Lung (tissue), 12 donors: ENCODE data around the gene MORF4L2. TPM values are rescaled to one million over a fixed set of nuclear protein-coding genes. Genes with fewer than 3 reads are reported as not detected.

Experiments
- ATAC-seq: fragments of 200-7000 bp; cut with Tn5 transposase; one replicate; pipeline ENCODE4 v1.9.1; 2020; ENCODE audit warnings: moderate number of reproducible peaks; ENCODE audit not compliant: insufficient read depth, low FRiP score
- DNase-seq, 3 donors: peaks; one replicate each; pipeline ENCODE4 v3.0.0-alpha.2; 2013 to 2017
- H3K27ac ChIP-seq, 2 donors: one replicate each; pipeline ENCODE4 v1.5.1; 2013; ENCODE audit warnings: mild to moderate bottlenecking in 2 of 2, moderate library complexity in 2 of 2, control low read depth in 1 of 2, inconsistent platforms in 1 of 2, low read depth in 1 of 2, low read length in 1 of 2
- H3K27me3 ChIP-seq, 3 donors: one replicate each; pipeline ENCODE4 v1.5.1; 2013; ENCODE audit warnings: low read length in 2 of 3; ENCODE audit not compliant: control insufficient read depth in 3 of 3, insufficient read depth in 3 of 3
- H3K36me3 ChIP-seq, 4 donors: one replicate each; pipeline ENCODE4 v1.5.1; 2013; ENCODE audit warnings: low read length in 4 of 4, mild to moderate bottlenecking in 1 of 4, moderate library complexity in 1 of 4; ENCODE audit not compliant: control insufficient read depth in 4 of 4, insufficient read depth in 4 of 4
- H3K4me1 ChIP-seq, 5 donors: one replicate each; pipeline ENCODE4 v1.5.1; 2013; ENCODE audit warnings: low read length in 5 of 5, mild to moderate bottlenecking in 2 of 5, moderate library complexity in 1 of 5; ENCODE audit not compliant: control insufficient read depth in 5 of 5, insufficient read depth in 5 of 5
- H3K4me3 ChIP-seq: one replicate; pipeline ENCODE4 v1.5.1; 2013; ENCODE audit warnings: mild to moderate bottlenecking, control low read depth, moderate library complexity
- H3K9ac ChIP-seq, 2 donors: one replicate each; pipeline ENCODE4 v1.5.1; 2013; ENCODE audit warnings: low read length in 2 of 2, control low read depth in 1 of 2; ENCODE audit not compliant: insufficient read depth in 1 of 2
- H3K9me3 ChIP-seq, 4 donors: one replicate each; pipeline ENCODE4 v1.5.1; 2013; ENCODE audit warnings: low read length in 3 of 4, mild to moderate bottlenecking in 1 of 4, moderate library complexity in 1 of 4; ENCODE audit not compliant: control insufficient read depth in 4 of 4, insufficient read depth in 3 of 4
- CTCF ChIP-seq: IDR thresholded peaks from 2 replicates; pipeline ENCODE4 v1.5.1; 2012; ENCODE audit warnings: mild to moderate bottlenecking; ENCODE audit errors: control extremely low read depth, extremely low read depth
- WGBS, 2 donors: extraction: QIAGEN DNeasy Blood & Tissue Kit; methylation state at CpG; one replicate each; pipeline ENCODE4 v1.1.7; 2013; 5-methylcytosine and 5-hydroxymethylcytosine counted together
- polyA plus RNA-seq, 2 donors: library from polyadenylated mRNA; stranded (reverse); fragments of 200-250 nt; gene quantifications; one replicate each; pipeline ENCODE4 v1.2.1, GENCODE V29; 2013
- total RNA-seq, 2 donors: library from RNA; depleted of rRNA in 1 of 2; stranded (reverse); fragments of >200 nt in 1 of 2; gene quantifications; one replicate each; pipeline ENCODE4 v1.2.1, GENCODE V29; 2014 to 2021
- donor health status: control.
- donor health status: control.
- donor health status: Bipolar disorder and iron deficiency.
- donor health status: healthy.
- donor health status: DM: yes; HTN: yes; CAD: no.

The MORF4L2 gene
- total and polyA plus RNA-seq, 4 donors, result 180 to 321 (median 250) TPM

GRCh38 chrX:103729015-103729414 is 42.5 kb upstream of the MORF4L2 start:
- Histone ChIP-seq H3K9ac (no peak overlapping the region), H3K9me3 (no peaks in the 10 kb centered on the region), H3K4me3 (no peak overlapping the region), H3K27me3 (peaks cover 6 to 45% (median 15%) of the 10 kb centered on the region in 3 donors), H3K27ac (no peak overlapping the region), H3K36me3 (no peaks in the 10 kb centered on the region), H3K4me1 (peaks cover 0 to 4% (median 0%) of the 10 kb centered on the region in 5 donors)
- TF ChIP-seq CTCF, result no peak
- DNase-seq (no peak), ATAC-seq (no peak)
- WGBS, 2 donors, result 50 to 81% methylated on average over 5 of the region's 5 CpGs

GRCh38 chrX:103727115-103727514 is 40.6 kb upstream of the MORF4L2 start:
- Histone ChIP-seq H3K27me3 (peaks cover 6 to 40% (median 10%) of the 10 kb centered on the region in 3 donors), H3K9ac (no peak overlapping the region), H3K9me3 (peaks cover 0 to 2% (median 0%) of the 10 kb centered on the region in 4 donors), H3K4me1 (peaks cover 0 to 4% (median 0%) of the 10 kb centered on the region in 5 donors), H3K27ac (no peak overlapping the region), H3K4me3 (no peak overlapping the region), H3K36me3 (no peaks in the 10 kb centered on the region)
- TF ChIP-seq CTCF, result no peak
- WGBS, 2 donors, result 71 to 100% methylated on average over 4 of the region's 4 CpGs
- DNase-seq, result no peak
- no peak for ATAC-seq

GRCh38 chrX:103726477-103726876 is 40.0 kb upstream of the MORF4L2 start:
- Histone ChIP-seq H3K9me3 (peaks cover 0 to 2% (median 0%) of the 10 kb centered on the region in 4 donors), H3K27me3 (peaks cover 6 to 37% (median 13%) of the 10 kb centered on the region in 3 donors), H3K9ac (no peak overlapping the region), H3K4me1 (peaks cover 0 to 4% (median 0%) of the 10 kb centered on the region in 5 donors), H3K36me3 (no peaks in the 10 kb centered on the region), H3K4me3 (no peak overlapping the region), H3K27ac (no peak overlapping the region)
- no peak for TF ChIP-seq CTCF
- DNase-seq (no peak), ATAC-seq (no peak)
- 72 to 100% methylated on average over 1 to 5 of the region's 5 CpGs for WGBS, 2 donors

- TF ChIP-seq CTCF, result no peak
- Histone ChIP-seq H3K27ac (no peak overlapping the region), H3K36me3 (no peaks in the 10 kb centered on the region), H3K9ac (no peak overlapping the region), H3K4me1 (peaks cover 0 to 1% (median 0%) of the 10 kb centered on the region in 5 donors), H3K4me3 (no peak overlapping the region), H3K9me3 (peaks cover 0 to 2% (median 0%) of the 10 kb centered on the region in 4 donors), H3K27me3 (peaks cover 6 to 38% (median 9%) of the 10 kb centered on the region in 3 donors)
- WGBS, 2 donors, result 69 to 84% methylated on average over 3 of the region's 3 CpGs
- ATAC-seq (no peak), DNase-seq (no peak)
These were observed 36.0 kb upstream of the MORF4L2 start for GRCh38 chrX:103722505-103722904.
